ENCODE data around the gene CD82.
"Not testable (repeated sequence)": the region's sequence is repeated elsewhere in the genome, so short reads cannot be mapped to it uniquely, and the experiment has no call there.

CD82 gene

GRCh38 chr11:44637487-44637886, 72.0 kb downstream of the CD82 start:
- TF ChIP-seq CTCF (IDR thresholded peaks at IDR 0.05; ENCODE audit: low read depth, low read length) = no peak
- H3K9me3 ChIP-seq (ENCODE audit: severe bottlenecking) = no peaks in the 10 kb centered on the region
- H3K36me3 ChIP-seq = no peaks in the 10 kb centered on the region
- no peak for DNase-seq
- no peak overlapping the region for H3K4me3 ChIP-seq (ENCODE audit: low read depth, low read length)
- H3K27me3 ChIP-seq (ENCODE audit: insufficient read depth, low read depth, severe bottlenecking) = no peaks in the 10 kb centered on the region
- H3K27ac ChIP-seq = no peak overlapping the region

GRCh38 chr11:44638032-44638431, 72.6 kb downstream of the CD82 start:
- peak; percentile 4 for DNase-seq
- H3K27ac ChIP-seq = no peak overlapping the region

GRCh38 chr11:44643217-44643616, 77.8 kb downstream of the CD82 start:
- Histone ChIP-seq H3K9me3 (ENCODE audit: severe bottlenecking) (no peaks in the 10 kb centered on the region), H3K27me3 (ENCODE audit: insufficient read depth, low read depth, severe bottlenecking) (no peaks in the 10 kb centered on the region), H3K27ac (no peak overlapping the region), H3K4me3 (ENCODE audit: low read depth, low read length) (no peak overlapping the region), H3K36me3 (no peaks in the 10 kb centered on the region)
- no peak for TF ChIP-seq CTCF (IDR thresholded peaks at IDR 0.05; ENCODE audit: low read depth, low read length)
- DNase-seq = no peak

More at GRCh38 chr11:44638032-44638431, 72.6 kb downstream of the CD82 start:
- H3K36me3 ChIP-seq = no peaks in the 10 kb centered on the region
- H3K27me3 ChIP-seq (ENCODE audit: insufficient read depth, low read depth, severe bottlenecking) = no peaks in the 10 kb centered on the region
- H3K4me3 ChIP-seq (ENCODE audit: low read depth, low read length) = no peak overlapping the region
- TF ChIP-seq CTCF (IDR thresholded peaks at IDR 0.05; ENCODE audit: low read depth, low read length) = no peak
- H3K9me3 ChIP-seq (ENCODE audit: severe bottlenecking) = no peaks in the 10 kb centered on the region

GRCh38 chr11:44645827-44646226, 80.4 kb downstream of the CD82 start:
- H3K27ac ChIP-seq = no peak overlapping the region
- DNase-seq = no peak
- no peak overlapping the region for H3K4me3 ChIP-seq (ENCODE audit: low read depth, low read length)
- TF ChIP-seq CTCF (IDR thresholded peaks at IDR 0.05; ENCODE audit: low read depth, low read length) = no peak
- peaks cover 3% of the 10 kb centered on the region for H3K9me3 ChIP-seq (ENCODE audit: severe bottlenecking)
- H3K27me3 ChIP-seq (ENCODE audit: insufficient read depth, low read depth, severe bottlenecking) = no peaks in the 10 kb centered on the region
- H3K36me3 ChIP-seq = no peaks in the 10 kb centered on the region

- not testable (repeated sequence) for DNase-seq; H3K27me3 ChIP-seq (ENCODE audit: insufficient read depth, low read depth, severe bottlenecking); H3K9me3 ChIP-seq (ENCODE audit: severe bottlenecking); H3K27ac ChIP-seq; H3K4me3 ChIP-seq (ENCODE audit: low read depth, low read length); H3K36me3 ChIP-seq
Measured at GRCh38 chr11:44647255-44647955, 81.9 kb downstream of the CD82 start.

- no peak for DNase-seq
- TF ChIP-seq CTCF (IDR thresholded peaks at IDR 0.05; ENCODE audit: low read depth, low read length) = no peak
- H3K4me3 ChIP-seq (ENCODE audit: low read depth, low read length) = no peak overlapping the region
- no peaks in the 10 kb centered on the region for H3K36me3 ChIP-seq
- H3K27ac ChIP-seq = no peak overlapping the region
- no peaks in the 10 kb centered on the region for H3K27me3 ChIP-seq (ENCODE audit: insufficient read depth, low read depth, severe bottlenecking)
- H3K9me3 ChIP-seq (ENCODE audit: severe bottlenecking) = peaks cover 3% of the 10 kb centered on the region
Measured at GRCh38 chr11:44648109-44648508, 82.6 kb downstream of the CD82 start.
